Activated B cell treated with CpG ODN at 0.5 μM for 24 hours (primary cell): ENCODE results near the gene ATPAF2. TPM values are rescaled to one million over a fixed set of nuclear protein-coding genes. Genes with fewer than 3 reads are reported as not detected.
A peak's percentile ranks its signal among the peaks of the same experiment; 100 is the strongest.

Experiments
- ATAC-seq: fragments of 200-7000 bp; cut with Tn5 transposase; one replicate; pipeline ENCODE4 v1.10.0; 2021; ENCODE audit warnings: low read depth, mild to moderate bottlenecking, moderate library complexity
- CTCF ChIA-PET: fragments of 350-600 bp; sonication (Branson Sonifier 250); formaldehyde crosslinking; loops from one replicate; lab custom pipeline; 2021; ENCODE audit warnings: antibody characterized with exemption; lab: Charles Lee
- POLR2A ChIA-PET: fragments of 350-600 bp; sonication (Branson Sonifier 250); formaldehyde crosslinking; loops from one replicate; lab custom pipeline; 2021; ENCODE audit warnings: antibody characterized with exemption; lab: Charles Lee
- DNase-seq: peaks from one replicate; pipeline ENCODE4 v3.0.0; 2022
- H3K27ac Mint-ChIP-seq: one replicate; pipeline ENCODE4 v1.8.0; 2020; ENCODE audit warnings: mixed read lengths
- H3K27me3 Mint-ChIP-seq: one replicate; pipeline ENCODE4 v1.8.0; 2021; ENCODE audit warnings: mixed read lengths
- H3K36me3 Mint-ChIP-seq: one replicate; pipeline ENCODE4 v1.8.0; 2021; ENCODE audit warnings: low read depth, mixed read lengths
- H3K4me1 Mint-ChIP-seq: one replicate; pipeline ENCODE4 v1.8.0; 2021; ENCODE audit warnings: mixed read lengths
- H3K4me3 Mint-ChIP-seq: one replicate; pipeline ENCODE4 v1.8.0; 2020; ENCODE audit warnings: mild to moderate bottlenecking, mixed read lengths
- H3K9me3 Mint-ChIP-seq: one replicate; pipeline ENCODE4 v1.8.0; 2020; ENCODE audit warnings: mixed read lengths
- CTCF ChIP-seq: fragments of 200-600 bp; IDR thresholded peaks from one replicate; pipeline ENCODE4 v1.8.0; 2022; ENCODE audit warnings: antibody characterized with exemption, mild to moderate bottlenecking
- intact Hi-C: fragments of 100-400 bp; cut with micrococcal nuclease; formaldehyde crosslinking; loops from one replicate; pipeline ENCODE4 v1.15.1; 2024
- total RNA-seq: library from RNA; stranded (reverse); gene quantifications from 2 replicates; pipeline ENCODE4 v1.2.3, GENCODE V29; 2022

ATPAF2 gene
- total RNA-seq, 1 donor from 2014 or later: 69.1 TPM

DNA sequence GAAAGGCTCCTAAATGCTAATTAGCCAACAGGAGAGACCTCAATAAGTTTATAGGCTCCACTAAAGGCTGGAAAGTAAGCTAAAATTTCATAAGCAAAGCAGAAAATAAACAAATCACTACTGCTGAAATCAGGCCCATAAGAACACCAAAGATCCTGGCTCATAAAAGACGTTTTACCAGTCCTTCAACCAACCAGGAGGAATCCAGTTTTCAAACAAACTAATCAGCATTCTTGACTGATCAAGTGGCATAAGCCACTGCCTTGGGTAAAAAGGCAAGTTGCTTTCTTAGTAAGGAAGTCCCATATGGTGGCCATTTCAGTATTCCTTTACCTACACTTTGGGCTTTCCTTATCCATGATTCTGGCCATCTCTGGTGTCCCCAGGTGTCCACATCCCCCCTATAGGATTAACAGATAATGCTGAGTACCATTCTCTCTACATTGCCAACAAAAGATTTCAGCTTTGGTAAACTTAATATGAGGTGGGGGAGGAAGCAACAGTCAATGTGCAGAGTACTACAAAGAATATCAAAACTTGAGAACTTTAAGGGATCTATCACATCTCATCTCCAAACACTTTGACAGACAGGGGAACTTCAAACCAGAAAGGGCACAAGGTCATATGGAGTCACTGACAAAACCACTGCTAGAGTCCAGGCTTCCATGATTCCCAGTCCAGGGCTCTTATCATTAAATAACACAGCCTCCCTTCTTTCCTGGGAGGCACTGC, 68.1 kb downstream of the ATPAF2 start:
- H3K4me3 Mint-ChIP-seq: peak overlapping the region; percentile 76
- H3K36me3 Mint-ChIP-seq: peaks cover 2% of the 10 kb centered on the region
- POLR2A ChIA-PET: no interaction called here
- peaks cover 22% of the 10 kb centered on the region for H3K4me1 Mint-ChIP-seq
- ATAC-seq: no peak
- intact Hi-C loops: loop anchor here (5.0 kb wide), 3 partner anchors 149 to 689 kb away; partner anchors contain the start of gene COPS3
- no peaks in the 10 kb centered on the region for H3K27me3 Mint-ChIP-seq
- no peak overlapping the region for H3K27ac Mint-ChIP-seq
- CTCF ChIA-PET: no interaction called here
- no peak for TF ChIP-seq CTCF
- no peak for DNase-seq
- no peaks in the 10 kb centered on the region for H3K9me3 Mint-ChIP-seq

Other genes starting within 250 kb of the ATPAF2 start
- gene SREBF1, start 202.2 kb downstream of the ATPAF2 start, total RNA-seq: 16.7 and 19.7 TPM in 2 replicates
- 15.2 and 18.3 TPM in 2 replicates for gene TOM1L2, start 66.8 kb downstream of the ATPAF2 start, total RNA-seq
- gene DRC3, start 66.3 kb downstream of the ATPAF2 start, total RNA-seq: not detected in 2 replicates
- gene GID4, start 240 bp upstream of the ATPAF2 start, total RNA-seq: 6.8 and 7.3 TPM in 2 replicates
- gene DRG2, start 48.8 kb upstream of the ATPAF2 start, total RNA-seq: 55.7 and 67.1 TPM in 2 replicates
- 0.73 and 1.3 TPM in 2 replicates for gene MYO15A, start 69.6 kb upstream of the ATPAF2 start, total RNA-seq
- 72.8 and 74.6 TPM in 2 replicates for gene ALKBH5, start 144.7 kb upstream of the ATPAF2 start, total RNA-seq
- 9.7 and 10.5 TPM in 2 replicates for gene LLGL1, start 186.5 kb upstream of the ATPAF2 start, total RNA-seq
- gene FLII, start 219.6 kb upstream of the ATPAF2 start, total RNA-seq: 291 and 301 TPM in 2 replicates
- 5.6 and 8.8 TPM in 2 replicates for gene MIEF2, start 221.5 kb upstream of the ATPAF2 start, total RNA-seq